NCI-H524 treated with DMSO at 0.1 percent for 48 hours (cell line): ENCODE data around the gene MTX1.
A peak's percentile ranks its signal among the peaks of the same experiment; 100 is the strongest.
"Not testable (repeated sequence)": the region's sequence is repeated elsewhere in the genome, so short reads cannot be mapped to it uniquely, and the experiment has no call there.

ENCODE experiments used
- DNase-seq: peaks from one replicate; lab custom pipeline; 2025; lab: John Stamatoyannopoulos, UW

MTX1 gene

DNA sequence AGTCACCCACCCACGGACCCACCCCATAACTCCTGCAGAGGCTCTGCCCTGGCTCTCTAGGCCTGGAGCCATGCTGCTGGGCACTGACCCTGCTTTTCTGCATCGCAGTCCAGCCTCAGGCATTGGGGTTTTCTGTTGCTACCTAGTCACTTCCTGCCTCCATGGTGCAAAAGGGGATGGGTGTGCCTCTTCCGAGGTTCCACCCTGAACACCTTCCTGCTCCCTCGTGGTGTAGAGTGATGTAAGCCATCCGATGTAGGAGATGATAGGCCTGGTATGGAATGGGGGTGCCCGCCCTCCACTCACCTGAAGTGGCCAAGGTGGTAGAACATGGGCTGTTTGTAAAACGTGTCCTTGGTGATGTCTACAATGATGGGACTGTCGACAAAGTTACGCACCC is 26.9 kb downstream of the MTX1 start:
- DNase-seq: not testable (repeated sequence)

DNA sequence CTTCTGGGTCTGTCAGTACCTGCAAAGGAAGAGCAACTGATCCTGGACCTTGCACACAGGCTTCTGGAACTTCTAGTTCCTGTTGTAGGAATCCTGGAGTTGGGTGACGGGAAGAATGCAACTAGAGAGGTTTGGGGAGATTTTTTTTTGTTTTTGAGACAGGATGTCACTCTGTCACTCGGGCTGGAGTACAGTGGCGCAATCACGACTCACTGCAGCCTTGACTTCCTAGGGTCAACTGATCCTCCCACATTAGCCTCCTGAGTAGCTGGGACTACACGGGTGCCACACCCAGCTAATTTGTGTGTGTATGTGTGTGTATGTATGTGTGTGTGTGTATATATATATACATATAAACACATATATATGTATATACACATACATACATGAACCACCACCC is 28.0 kb downstream of the MTX1 start:
- DNase-seq: no peak

DNA sequence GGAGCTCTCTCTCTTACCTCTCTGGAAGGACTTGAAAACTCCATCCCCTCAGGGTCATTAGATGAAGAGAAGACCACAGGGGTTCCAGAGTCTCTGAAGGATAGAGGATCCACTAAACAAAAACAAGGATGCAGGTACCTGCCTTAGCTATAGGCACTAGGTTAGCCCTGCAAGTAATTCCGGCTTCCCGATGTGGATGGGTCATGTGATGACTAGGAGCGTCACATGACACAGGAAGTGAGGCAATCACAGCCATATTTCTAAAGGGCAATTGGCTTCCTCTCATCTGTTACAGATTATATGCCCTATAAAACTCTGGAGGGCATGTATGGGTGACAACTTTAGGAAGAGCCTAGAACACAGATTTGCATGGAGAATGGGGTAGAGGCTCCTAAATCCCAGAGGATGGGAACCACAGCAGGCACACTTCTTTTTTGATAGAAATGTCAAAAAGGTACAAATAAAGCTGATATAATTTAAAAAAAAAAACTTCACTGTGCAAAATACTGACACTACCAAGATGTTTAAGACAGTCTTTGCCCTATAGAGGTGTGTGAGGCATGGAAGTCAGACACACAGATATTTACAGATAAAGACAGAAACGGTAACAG is 32.7 kb downstream of the MTX1 start:
- DNase-seq: peak; percentile 29

DNA sequence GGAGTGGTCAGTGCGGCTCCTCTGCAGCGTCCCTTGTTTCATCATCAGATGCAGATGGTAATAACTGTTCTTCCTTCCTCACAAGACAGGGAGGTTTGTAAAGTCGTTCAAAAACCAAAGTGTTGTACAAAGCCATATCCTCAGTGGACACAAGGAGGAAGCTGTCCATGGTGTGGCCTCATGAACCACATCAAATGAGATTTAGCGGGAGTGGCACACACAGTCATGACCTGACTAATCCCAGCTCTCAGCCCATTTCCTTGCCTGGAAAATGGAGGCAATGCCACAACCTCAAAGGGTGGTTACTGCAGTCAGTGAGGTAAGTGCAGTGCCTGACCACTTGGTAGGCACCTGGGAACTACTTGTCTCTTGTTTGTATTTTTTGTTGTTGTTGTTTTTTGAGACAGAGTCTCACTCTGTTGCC is 33.4 kb downstream of the MTX1 start:
- no peak for DNase-seq

DNA sequence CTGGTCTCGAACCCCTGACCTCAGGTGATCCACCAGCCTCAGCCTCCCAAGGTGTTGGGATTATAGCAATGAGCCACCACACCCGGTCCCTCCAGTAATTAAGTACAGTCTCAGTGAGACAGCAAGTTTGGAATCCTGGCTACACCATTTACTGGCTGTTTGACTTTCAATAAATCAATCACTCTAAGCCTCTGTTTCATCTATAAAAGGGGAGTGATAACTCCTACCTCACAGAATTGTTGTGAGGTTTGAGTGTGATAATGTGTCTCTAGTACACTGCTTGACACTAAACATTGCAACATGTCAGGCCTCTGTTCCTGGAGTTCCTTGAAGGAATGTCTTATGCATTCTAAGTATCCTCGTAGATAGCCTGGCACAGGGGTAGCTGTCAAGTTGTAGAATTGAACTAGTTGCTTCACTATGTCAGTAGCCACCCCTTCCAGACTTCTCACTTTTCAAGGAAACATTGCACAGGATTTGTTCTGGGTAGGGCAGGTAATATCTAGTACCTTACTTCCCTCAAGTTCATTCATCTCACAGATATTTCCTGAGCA is 34.4 kb downstream of the MTX1 start:
- DNase-seq: no peak

DNA sequence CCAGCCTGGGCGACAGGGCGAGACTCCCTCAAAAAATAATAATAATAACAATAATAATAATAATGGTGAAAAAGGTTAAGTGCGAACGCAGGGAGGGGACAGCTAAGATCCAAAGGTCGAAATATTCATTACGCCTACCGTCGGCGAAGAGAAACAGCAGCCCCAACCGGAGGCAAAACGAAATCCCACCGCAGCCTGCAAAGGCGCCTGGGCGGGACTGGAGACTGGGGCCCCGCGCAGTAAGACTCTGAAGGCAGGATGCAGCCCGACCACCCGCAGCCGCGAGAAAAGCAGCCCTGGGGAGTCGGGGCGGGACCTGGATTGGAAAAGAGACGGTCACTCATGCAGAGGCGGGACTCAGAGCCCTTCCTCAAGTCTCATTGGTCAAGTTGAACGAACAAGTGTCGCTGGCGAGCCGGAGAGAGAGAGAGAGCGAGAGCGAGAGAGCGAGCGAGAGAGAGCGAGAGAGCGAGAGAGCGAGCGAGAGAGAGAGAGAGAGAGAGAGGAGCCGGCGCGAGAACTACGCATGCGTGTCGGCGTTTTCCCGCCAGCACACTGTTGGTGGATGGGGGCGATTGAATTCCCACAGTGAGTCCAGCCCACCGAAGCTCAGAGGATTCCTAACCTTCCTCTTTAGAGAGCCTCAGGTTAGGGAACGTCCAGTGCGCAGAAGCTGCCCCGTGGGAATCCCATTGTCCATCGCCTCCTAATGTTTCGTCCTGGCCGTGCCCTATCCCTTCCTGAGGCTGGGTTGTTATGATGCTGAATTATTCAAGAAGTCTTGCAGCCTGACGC is 36.1 kb downstream of the MTX1 start:
- peak; percentile 94 for DNase-seq

DNA sequence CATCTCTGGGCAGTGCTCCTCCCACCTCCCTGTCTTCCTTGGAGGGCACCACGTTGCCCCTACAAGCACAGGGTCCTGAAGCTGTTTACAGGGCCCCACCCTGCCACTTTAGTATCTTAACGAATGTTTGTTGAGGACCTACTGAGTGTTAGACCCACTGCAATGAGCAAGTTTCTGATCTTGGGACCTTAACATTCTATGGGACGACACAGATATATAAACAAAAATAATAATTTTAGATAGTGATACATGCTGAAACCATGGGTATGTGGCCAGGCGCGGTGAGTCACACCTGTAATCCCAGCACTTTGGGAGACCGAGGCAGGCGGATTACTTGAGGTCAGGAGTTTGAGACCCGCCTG is 36.6 kb downstream of the MTX1 start:
- no peak for DNase-seq

DNA sequence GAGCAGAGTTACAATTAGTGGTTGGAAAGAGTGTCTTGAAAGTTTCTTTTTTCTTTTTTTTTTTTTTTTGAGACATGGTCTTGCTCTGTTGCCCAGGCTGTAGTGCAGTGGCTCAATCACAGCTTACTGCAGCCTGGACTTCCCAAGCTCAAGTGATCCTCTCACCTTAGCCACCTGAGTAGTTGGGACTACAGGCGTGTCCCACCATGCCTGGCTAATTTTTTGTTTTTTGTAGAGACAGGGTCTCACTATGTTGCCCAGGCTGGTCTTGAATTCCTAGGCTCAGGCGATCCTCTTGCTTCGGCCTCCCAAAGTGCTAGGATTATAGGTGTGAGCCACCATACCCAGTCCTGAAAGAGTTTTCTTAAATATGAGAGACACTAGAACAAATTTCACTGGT is 38.3 kb downstream of the MTX1 start:
- not testable (repeated sequence) for DNase-seq

DNA sequence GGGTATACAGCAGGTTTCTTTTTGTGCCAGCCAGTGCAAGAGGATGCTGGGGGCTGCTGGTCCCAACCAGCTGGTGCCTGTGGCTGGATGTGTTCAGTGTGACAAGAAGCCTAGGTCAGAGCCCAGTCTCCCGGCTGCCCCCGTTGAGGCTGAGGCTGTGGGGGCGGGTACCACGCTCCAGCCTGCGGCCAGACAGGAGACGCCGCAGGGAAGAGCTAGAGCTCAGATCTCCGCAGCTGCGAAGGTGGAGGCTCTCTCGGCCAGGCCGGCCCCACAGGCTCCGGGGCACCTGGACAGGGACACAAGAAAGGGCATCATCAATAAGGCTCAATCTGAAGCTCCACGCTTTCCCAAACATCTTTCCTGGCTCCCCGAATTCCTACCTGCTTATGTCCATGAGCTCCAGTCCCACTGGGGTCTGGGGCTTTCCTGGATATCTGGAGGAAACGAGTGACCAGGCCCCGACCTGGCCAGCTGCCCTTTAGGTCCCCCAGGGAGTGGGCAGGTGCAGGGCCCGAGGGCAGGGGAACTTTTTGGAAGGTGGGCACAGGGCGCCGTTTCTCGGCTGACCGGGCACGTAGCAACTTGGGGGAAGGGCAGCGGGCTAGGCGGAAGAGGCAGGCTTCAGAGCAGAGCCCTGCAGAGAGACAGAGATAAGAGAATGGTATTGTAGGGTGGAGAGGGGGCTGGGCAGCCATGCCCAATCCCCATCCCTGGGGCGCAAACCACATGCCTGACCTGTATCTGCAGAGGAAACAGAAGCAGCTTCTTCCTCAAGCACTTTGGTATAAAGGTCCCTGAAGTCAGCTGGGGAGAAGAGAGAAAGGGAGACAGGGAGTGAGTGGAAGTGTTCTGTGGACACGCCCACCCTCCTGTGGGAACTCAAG is 39.4 kb downstream of the MTX1 start:
- no peak for DNase-seq

DNA sequence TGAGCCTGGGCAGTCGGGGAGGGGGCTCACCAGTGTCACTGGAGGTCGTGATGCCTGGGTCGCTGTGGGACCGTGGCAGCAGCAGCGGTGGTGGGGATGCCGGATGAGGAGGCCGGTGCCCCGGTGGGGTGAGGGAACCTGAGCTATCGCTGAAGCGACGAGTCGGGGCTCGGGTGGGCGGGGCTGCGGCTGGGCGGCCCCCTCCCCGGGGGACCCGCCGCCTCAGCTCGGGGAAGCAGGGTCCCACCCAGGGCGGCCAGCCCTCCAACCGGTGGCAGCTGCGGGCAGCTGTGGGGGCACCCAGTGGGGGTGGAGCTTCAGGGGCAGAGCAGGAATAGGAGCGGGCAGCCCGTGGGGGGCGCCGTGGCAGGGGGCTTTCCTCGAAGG is 41.7 kb downstream of the MTX1 start:
- DNase-seq: no peak

DNA sequence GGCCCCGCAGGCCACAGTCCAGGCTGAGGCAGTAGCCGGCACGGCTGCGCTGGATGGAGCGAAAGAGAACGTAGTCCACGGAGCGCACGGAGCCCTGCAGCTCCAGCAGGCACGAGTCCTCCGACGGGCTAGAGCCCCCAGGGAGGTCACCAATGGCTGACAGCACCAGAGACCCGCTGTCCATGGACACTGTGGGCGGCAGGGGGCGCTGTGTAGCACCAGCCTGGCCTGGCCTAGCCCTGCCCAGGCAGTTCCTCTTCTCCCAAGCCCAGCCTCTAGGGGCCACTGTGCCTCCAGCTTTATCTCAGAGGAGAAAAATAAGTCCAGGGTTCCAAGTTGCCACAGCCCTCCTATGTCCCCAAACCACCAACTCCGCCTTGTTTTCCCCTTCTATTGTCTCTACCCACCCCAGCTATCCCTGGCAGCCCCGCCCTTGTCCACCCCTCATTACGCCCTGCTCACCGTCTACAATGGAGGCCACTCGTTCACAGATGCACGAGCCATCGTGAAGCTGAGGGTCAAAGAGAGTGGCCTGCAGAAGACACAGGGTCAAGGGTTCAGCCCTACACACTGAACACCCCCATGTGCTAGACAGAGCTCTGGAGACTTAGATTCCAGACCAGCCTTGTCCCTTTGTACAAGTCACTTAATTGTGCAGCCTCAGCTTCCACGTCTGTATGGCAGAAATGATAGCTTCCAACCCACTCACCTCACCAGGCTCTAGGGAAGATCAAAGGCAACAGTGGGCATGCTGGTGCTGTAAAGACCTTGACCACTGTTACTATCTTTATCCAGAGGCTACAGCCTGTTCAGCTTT is 42.3 kb downstream of the MTX1 start:
- DNase-seq: peak; percentile 22

DNA sequence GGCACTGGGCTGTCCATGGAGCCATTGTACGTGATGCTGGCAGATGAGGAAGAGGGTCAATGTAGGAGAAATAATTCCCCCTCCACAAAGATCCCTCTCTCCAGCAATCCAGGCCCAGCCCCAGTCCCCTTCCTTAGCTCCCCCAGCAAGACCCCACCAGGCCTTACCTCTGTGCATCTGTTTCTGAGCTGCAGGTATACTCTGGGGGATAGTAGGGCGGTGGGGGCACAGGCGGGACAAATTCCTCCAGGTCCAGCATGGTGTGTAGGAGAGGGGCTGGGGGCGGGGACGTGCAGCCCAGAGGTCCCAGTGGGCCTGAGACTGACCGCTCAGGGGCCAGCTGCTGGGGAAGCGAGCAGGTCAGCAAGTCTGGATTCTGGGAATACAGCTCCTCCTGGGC is 43.1 kb downstream of the MTX1 start:
- no peak for DNase-seq

DNA sequence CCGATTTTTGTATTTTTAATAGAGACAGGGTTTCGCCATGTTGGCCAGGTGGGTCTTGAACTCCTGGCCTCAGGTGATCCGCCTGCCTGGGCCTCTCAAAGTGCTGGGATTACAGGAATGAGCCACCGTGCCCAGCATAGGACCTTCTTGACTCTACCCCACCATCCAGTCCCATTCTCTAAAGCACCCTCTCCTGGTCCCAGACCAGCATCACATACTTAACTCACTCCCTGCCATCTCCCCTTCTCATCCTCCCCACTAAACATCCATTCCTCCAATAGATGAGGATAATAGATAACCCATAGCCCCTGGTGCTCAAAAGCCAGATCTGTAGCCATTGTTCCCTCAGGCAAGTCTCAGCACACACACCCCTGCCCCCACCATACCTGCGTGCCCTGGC is 44.7 kb downstream of the MTX1 start:
- DNase-seq: no peak

DNA sequence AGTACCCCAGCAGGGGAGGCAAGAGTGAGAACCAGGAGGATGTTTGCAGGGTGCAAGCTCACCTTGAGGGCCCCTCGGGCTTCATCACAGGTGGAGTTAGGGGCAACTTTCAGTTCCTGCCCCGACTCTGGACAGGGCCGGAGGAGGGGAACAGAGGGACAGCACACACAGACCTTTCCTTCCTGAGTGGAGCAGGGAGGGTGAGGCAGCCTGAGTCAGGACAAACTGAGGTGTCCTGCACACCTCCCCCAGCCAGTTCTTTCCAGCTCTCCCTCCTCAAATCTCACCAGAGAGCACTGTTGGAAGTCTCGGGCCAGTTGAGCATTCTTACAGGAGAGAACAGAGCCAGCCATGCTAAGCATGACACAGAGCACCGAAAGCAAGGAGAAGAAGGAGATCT is 45.3 kb downstream of the MTX1 start:
- DNase-seq: no peak

DNA sequence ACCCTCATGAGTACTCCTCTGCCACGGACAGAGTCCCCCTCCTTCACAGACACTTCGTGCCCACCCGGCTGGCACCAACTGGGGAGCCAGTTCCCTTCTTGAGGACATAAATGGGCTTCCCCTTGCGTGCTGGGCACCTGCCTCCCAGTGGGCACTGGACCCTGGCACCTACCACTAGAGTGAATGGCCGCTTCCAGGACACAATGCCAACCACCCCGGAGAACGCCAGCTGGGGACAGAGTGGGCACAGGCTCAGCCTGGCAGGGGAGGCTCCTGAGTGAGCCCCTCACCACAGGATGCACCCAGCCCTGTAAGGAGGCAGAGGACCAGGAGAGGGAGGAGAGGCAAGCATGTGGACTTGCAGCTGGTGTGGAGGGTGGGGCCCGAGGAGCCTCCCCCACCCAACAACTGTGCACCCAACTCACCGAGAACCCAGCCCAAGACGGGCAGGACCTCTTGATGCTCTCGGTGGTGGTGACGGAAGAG is 45.8 kb downstream of the MTX1 start:
- DNase-seq: no peak

DNA sequence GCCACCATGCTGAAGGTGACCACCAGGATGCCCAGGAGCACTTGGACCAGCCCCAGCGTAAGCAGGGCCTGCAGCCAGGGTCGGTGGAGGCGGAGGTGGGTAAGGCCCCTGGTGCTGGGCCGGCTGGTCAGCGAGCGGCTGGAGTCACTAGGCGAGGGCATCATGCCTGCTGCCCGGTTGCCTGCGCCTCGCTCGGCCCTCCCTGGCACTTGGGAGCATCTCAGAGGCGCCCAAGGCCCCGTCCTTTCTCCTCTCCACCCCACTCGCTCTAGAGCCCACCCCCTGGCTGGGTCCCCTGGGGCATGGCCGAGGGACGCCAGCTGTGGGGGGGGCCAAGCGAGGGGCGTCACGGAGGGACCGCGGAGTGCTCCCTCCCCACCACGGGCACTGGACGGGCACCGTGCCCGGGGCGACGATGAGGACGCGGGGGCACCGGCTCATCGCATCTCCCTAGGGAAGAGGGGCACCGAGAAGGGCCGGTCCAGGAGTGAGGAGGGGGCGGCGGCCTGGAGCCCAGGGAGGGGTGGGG is 46.3 kb downstream of the MTX1 start:
- no peak for DNase-seq

DNA sequence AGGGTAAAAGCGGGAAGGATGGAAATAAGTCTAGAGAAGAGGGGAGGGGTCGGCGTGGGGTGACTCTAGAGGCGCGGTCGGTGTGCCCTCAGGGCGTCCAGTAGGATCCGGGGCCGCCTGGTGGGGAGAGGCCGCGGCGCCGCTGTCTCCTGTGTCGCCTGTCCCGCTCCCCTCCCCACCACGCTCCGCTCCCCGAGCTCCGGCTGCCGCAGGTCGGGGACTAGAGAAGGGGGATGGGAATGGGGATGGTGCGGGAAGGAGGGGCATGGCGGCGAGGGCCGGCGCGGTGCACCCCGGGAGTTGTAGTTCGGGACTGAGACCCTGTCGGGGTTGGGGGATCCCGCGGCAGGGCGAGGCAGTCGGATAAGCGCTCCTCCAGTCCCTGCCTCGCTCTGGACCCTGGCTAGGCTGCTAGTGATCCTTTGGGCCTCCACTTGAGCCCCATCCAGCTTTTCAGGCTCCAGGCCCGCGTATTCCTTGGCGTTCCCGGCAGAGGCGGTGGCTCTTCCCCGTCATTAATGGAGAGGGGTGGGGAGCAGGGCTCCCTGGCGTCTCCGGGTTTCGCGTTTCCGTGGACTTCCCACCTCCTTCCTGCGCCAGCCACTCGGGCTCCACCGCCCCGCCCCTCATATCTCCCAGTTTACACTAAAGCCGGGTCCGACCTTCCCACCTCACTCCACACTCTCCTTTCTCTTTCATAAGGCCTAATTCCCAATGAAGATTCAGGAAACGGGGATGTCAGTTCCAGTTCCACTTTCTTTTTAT is 46.9 kb downstream of the MTX1 start, which contains the start of gene ENTREP3:
Gene ENTREP3, minus strand, starts transcription at position 241 of the 765 bp plus-strand sequence. CDS start 606 bp downstream, outside the sequence.
- DNase-seq: no peak

DNA sequence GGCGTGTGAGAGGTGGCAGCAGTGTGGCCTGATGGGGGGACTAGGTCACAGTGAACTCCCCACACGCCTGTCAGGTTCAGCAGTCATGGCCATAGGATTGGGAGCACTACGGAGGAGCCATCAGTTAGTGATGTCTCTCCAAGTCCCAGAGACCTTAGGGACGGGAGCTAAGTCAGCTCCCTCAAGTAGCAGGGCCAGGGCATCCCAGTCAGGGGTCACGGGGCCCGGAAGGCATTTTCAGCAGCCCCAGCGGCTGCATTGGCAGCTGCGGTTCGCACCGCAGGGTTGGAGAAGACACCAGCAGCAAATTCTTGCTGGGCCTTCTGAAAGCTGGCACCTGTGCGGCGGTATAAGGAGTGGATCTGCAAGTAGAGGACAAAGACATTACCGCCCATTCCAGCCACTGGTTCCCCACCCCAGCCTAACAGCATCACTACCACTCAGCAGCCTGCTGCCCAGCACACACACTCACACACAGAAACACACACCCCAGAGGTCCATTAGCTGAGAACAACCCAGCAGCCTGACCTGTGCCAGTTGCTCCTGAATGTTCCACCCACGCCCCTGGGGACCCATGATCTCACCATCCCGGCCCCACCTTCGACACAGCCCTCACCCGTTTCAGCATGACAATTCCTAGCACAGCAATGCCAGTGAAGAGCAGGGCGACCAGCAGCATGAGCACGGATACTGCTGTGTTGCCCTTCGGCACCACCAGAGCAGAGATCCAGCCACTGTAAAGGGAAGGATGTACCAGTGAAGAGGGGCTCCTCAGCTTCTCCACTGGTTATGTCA is 47.8 kb downstream of the MTX1 start:
- DNase-seq: no peak

DNA sequence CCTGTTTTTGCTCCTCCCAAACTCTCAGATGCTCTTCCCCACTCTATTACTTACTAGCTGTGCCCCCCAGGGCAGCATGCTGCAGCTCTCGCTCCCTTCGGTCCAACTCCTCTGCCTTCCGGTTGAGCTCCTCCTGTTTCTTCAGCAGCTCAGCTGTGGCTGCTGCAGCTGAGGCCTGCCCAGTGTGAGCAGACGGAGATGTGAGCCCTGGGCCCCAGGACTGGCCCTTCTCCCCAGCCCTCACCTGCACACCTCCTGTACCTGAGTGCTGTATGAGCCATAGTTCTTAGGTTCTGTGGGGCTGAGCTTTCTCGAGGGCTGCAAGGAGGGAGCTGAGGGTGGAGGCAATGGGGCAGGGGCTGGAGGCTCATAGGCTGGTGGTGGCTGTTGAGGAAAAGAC is 51.8 kb downstream of the MTX1 start:
- no peak for DNase-seq

DNA sequence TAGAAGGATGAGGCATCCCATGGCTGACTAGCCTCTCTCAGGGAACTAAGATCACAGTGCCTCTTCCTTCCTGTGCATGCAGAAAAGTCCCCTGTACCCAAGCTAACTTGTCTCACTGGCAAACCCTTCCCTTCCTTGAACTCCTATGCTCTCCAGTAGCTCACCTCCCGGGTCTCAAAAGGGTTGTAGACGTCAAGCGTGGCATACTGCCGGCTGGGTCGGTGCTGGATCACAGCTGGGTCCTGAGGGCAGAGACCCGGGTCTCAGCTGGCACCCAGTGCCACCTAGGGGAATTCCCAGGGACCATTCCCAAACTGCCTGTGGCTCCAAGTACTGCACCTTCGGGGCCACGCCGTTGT is 53.0 kb downstream of the MTX1 start:
- no peak for DNase-seq
